Activated naive CD8-positive, alpha-beta T cell treated with anti-CD3 and anti-CD28 coated beads, Interleukin-2, amount 50 U/mL, for 16 hours (primary cell): ENCODE results near the gene DTNB.
"Not testable (repeated sequence)": the region's sequence is repeated elsewhere in the genome, so short reads cannot be mapped to it uniquely, and the experiment has no call there.

Experiments used
- DNase-seq: peaks from one replicate; pipeline ENCODE4 v3.0.0-alpha.2; 2020; ENCODE audit warnings: low read depth, low spot score

Gene DTNB

GRCh38 chr2:25590921-25591505, 82.4 kb downstream of the DTNB start:
- DNase-seq = no peak

- no peak for DNase-seq
Measured at GRCh38 chr2:25589676-25590205, 83.6 kb downstream of the DTNB start.

GRCh38 chr2:25588576-25588975, 84.8 kb downstream of the DTNB start:
- no peak for DNase-seq

- no peak for DNase-seq
Measured at GRCh38 chr2:25587361-25587760, 86.0 kb downstream of the DTNB start.

- no peak for DNase-seq
Measured at GRCh38 chr2:25586726-25587144, 86.6 kb downstream of the DTNB start.

- no peak for DNase-seq
Measured at GRCh38 chr2:25585189-25585588, 88.2 kb downstream of the DTNB start.

GRCh38 chr2:25582077-25582830, 91.1 kb downstream of the DTNB start:
- DNase-seq = no peak

- no peak for DNase-seq
Measured at GRCh38 chr2:25576596-25576995, 96.8 kb downstream of the DTNB start.

- DNase-seq = no peak
Measured at GRCh38 chr2:25572638-25573037, 100.7 kb downstream of the DTNB start.

- no peak for DNase-seq
Measured at GRCh38 chr2:25570161-25570845, 103.1 kb downstream of the DTNB start.

GRCh38 chr2:25567406-25567805, 106.0 kb downstream of the DTNB start:
- DNase-seq = no peak

- DNase-seq = no peak
Measured at GRCh38 chr2:25566694-25567093, 106.7 kb downstream of the DTNB start.

GRCh38 chr2:25566094-25566493, 107.3 kb downstream of the DTNB start:
- DNase-seq = no peak

GRCh38 chr2:25561136-25561850, 112.1 kb downstream of the DTNB start:
- DNase-seq = no peak

GRCh38 chr2:25559148-25559547, 114.2 kb downstream of the DTNB start:
- no peak for DNase-seq

- DNase-seq = no peak
Measured at GRCh38 chr2:25558262-25558661, 115.1 kb downstream of the DTNB start.

- DNase-seq = no peak
Measured at GRCh38 chr2:25557179-25558036, 116.0 kb downstream of the DTNB start.

- DNase-seq = no peak
Measured at GRCh38 chr2:25552318-25552717, 121.1 kb downstream of the DTNB start.

GRCh38 chr2:25551316-25551715, 122.1 kb downstream of the DTNB start:
- DNase-seq = no peak

- DNase-seq = not testable (repeated sequence)
Measured at GRCh38 chr2:25549571-25549970, 123.8 kb downstream of the DTNB start.

GRCh38 chr2:25548601-25549000, 124.8 kb downstream of the DTNB start:
- no peak for DNase-seq
